DND-41 (cell line): ENCODE measurements around the gene FLII.

ENCODE experiments used
- CTCF ChIP-seq: IDR thresholded peaks from 2 replicates; pipeline ENCODE4 v1.5.1; 2012; ENCODE audit warnings: borderline replicate concordance, low read length, moderate library complexity, mild to moderate bottlenecking; ENCODE audit not compliant: poor library complexity, severe bottlenecking; ENCODE audit errors: extremely low read depth
- EZH2 ChIP-seq: IDR thresholded peaks from 3 replicates; pipeline ENCODE4 v1.6.1; 2012; ENCODE audit warnings: borderline replicate concordance, low read depth, mild to moderate bottlenecking, moderate library complexity, low read length, inconsistent platforms; ENCODE audit not compliant: severe bottlenecking

- no peak for TF ChIP-seq EZH2
- no peak for TF ChIP-seq CTCF
Measured at GRCh38 chr17:18267366-18267765, 8.8 kb upstream of the FLII start.
